GM19455 (cell line): ENCODE results near the gene AWAT2.

Experiments
- ATAC-seq: cut with Tn5 transposase; IDR thresholded peaks from one replicate; pipeline ENCODE4 v1.9.1; 2021; ENCODE audit not compliant: unreplicated experiment

The AWAT2 gene, protein sequence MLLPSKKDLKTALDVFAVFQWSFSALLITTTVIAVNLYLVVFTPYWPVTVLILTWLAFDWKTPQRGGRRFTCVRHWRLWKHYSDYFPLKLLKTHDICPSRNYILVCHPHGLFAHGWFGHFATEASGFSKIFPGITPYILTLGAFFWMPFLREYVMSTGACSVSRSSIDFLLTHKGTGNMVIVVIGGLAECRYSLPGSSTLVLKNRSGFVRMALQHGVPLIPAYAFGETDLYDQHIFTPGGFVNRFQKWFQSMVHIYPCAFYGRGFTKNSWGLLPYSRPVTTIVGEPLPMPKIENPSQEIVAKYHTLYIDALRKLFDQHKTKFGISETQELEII

GRCh38 chrX:70049925-70050324 is at the start of gene AWAT2:
TSS of gene AWAT2 (minus strand) at chrX:70049938. CDS start at chrX:70049932, 6 bp downstream.
- no peak for ATAC-seq

GRCh38 chrX:70096052-70096451 is 46.3 kb upstream of the AWAT2 start:
- ATAC-seq, result no peak

DNA sequence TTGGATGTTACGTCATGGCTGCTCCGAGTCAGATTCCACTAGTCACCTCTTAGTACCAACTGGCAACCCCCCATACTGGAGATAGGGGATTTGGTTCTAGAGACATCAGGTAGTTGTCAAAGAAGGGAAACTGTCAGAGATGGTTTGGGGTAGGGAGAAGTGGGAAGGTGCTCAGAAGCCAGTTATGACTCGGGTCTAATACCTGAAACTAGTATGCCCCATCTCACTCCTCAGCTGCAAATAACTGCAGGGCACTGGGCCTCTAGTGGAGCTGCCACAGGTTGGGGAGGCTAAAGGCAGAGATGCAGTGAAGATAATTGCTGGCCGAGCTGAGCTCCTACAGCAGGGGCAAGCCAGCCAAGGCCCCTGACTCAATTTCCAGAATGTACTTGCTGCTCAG is 42.5 kb upstream of the AWAT2 start:
- ATAC-seq, result peak; percentile 80

DNA sequence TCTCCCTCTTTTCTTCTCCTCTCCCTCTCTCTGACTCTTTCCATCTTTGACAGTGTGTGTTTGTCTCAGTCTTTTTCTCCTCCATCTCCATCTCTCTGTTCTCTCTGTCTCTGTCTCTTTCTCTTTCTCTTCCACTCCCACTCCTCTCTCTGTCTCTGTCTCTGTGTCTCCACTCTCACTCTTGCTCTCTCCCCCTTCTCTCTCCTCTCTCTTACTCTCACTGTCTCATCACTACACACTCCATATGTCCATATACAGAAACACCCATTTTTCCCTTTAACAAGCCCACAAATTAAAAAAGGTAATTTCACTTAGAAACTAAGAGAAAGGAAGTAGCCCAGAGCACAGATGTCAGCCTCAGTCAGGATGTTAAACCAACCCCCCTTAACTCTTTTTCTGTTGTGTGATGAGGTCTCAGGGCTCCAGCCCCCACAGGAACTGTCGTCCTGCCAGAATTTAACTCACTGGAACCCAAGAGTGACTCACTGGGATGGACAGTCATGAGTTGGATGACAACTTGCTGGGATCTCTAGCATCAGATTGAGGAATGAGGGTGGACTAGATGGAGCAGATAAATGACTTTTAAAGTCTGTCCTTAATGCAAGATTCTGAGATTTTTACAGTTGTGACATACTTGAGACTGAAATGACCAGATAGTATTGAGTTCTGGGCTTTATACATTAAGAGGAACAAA is 40.0 kb upstream of the AWAT2 start:
- ATAC-seq, result no peak

DNA sequence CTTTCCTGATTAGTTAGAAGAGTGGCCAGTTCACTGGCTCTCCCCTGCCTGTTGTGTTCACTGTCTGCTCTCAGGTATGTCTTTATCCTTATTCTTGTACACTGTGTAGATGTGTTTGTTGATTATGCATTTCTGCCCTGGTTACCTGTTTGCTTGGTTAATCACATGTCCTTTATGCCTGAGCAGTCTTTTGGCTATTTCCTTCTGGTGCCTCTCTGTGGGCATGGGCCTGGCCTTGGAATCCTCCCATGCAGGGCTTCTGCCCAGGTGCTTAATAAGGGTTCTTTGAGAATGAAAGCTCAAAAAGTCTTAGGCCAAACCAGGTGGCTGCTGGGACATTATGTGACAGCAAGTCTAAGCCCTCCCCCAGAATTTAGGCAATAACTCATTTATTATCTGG is 39.0 kb upstream of the AWAT2 start:
- no peak for ATAC-seq

- no peak for ATAC-seq
These were observed 38.3 kb upstream of the AWAT2 start for GRCh38 chrX:70087857-70088630.

- no peak for ATAC-seq
These were observed 35.0 kb upstream of the AWAT2 start for GRCh38 chrX:70084592-70085240.

DNA sequence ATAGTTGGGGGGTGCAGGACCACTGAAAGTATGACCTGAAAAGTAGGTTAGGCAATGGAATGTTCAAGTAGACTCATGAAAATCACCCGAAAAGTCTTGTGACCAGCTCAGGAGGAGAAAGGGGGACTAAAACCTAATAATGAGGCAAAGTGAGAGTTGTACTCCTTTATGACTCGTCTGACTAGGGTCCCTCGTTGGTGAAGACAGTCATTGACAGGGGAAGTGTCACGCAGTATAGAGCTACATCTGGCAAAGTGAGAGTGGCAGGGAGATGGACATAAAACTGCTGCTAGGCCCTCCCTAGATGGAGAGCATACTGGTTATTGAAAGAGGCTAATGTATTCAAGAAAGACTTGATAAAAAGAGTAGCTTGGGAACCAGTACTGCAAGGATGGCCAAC is 33.0 kb upstream of the AWAT2 start:
- no peak for ATAC-seq

GRCh38 chrX:70079870-70080269 is 30.1 kb upstream of the AWAT2 start:
- no peak for ATAC-seq

DNA sequence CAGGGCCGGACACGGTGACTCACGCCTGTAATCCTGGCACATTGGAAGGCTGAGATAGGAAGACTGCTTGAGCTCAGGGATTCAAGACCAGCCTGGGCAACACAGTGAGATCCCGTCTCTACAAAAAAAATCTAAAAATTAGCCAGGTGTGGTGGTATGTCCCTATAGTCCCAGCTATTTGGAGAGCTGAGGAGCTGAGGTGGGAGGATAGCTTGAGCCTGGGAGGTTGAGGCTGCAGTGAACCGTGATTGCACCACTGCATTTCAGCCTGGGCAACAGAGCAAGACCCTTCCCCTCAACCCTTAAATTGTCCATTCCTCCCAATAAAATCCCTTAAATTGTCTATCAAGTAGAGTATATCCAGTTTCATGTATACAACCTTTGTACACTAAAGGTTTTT is 29.6 kb upstream of the AWAT2 start:
- no peak for ATAC-seq

DNA sequence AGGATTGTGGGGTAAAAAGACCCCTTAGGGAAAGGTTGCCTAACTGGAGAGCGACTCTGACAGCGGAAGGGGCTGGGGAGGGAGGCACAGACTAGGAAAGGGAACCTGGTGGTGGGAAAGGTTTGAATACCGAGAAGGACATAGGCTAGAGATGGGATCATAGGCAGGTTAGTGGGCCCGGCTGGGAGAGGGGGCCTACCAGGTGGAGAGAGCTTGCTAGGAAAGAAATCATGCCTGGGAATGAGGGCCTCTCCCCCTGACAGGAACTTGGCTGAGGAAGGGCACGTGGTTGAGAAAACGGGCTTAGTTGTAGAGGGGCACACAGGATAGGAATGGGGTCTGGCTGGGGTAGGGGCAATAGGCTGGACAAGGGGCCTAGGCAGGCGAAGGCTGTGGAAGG is 16.9 kb upstream of the AWAT2 start:
- ATAC-seq, result no peak

GRCh38 chrX:70062961-70063550 is 13.3 kb upstream of the AWAT2 start:
- ATAC-seq, result no peak

DNA sequence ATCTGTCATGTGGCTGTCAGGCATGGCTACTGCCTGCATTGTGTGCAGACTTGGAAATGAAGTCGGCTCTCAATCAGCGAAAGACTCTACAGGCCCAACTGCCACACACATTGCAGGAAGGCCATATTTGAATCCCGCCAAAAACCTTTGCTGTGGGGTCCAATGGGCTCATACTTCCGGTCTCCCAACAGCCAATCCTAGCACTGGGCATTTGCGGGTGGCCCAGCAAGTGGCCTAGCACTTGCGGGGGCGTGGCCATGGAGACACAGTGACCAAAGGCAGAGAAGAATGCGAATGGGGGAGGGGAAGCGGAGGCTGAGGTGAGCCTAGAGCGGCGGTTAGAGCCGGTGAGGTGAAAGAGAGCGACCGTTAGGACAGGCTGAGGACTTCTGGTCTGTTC is 12.3 kb upstream of the AWAT2 start, which contains the start of gene OTUD6A:
Gene OTUD6A, plus strand, starts transcription at position 382 of the 400 bp plus-strand sequence. CDS start 68 bp downstream, outside the sequence.
- ATAC-seq, result no peak

GRCh38 chrX:70054391-70054790 is 4.7 kb upstream of the AWAT2 start:
- no peak for ATAC-seq

GRCh38 chrX:70052895-70053615 is 3.3 kb upstream of the AWAT2 start:
- ATAC-seq, result no peak

- no peak for ATAC-seq
These were observed 332 bp downstream of the AWAT2 start for GRCh38 chrX:70049406-70049805.

- no peak for ATAC-seq
These were observed 2.8 kb downstream of the AWAT2 start for GRCh38 chrX:70046978-70047377.

- ATAC-seq, result no peak
These were observed 5.0 kb downstream of the AWAT2 start for GRCh38 chrX:70044541-70045245.

GRCh38 chrX:70043685-70044084 is 6.1 kb downstream of the AWAT2 start:
- ATAC-seq, result no peak
